Measurements from ENCODE around the gene NOXO1. TPM values are rescaled to one million over a fixed set of nuclear protein-coding genes. Genes with fewer than 3 reads are reported as not detected.
A peak's percentile ranks its signal among the peaks of the same experiment; 100 is the strongest.

The NOXO1 gene
- total and polyA plus RNA-seq, 9 of the 15 experiments (the other 6 are each of a cell fraction or from before 2014, with no cell fraction given), result not detected

DNA sequence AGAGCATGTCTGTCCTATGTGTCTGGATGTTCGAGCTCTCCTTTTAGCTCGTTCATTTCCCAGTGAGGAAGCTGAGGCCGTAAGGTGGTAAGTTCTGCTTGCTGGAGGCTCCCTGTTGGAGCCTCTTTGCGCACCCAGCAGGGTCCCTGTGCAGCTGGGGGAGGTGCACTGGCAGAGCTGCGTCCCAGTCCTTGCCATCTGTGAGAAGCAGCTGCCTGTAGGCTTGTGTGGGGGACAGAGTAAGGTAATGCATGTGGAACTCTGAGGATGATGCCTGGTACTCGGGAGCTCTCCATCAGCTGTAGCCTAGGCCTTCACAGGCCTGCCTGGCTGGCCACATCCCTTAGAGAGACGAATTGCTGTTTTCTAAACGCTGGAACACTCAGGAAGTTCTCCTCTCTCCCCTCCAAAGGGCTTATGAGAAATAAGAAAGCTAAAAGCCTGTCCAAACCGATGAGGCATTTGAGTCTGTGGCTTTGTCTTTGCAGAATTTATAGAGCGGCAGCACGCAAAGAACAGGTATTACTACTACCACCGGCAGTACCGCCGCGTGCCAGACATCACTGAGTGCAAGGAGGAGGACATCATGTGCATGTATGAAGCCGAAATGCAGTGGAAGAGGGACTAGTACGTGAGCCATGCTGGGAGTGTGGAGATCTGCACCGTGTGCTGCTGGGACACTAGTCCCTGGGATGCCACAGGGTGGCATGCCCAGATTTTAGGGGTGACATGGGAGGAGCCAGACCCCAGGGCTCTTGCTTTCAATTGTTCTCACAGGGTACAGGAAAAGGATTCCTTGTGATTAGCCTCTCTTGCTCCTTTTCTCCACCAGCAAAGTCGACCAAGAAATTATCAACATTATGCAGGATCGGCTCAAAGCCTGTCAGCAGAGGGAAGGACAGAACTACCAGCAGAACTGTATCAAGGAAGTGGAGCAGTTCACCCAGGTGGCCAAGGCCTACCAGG is 20.3 kb downstream of the NOXO1 start (continued):
- TF ChIP-seq, protein P1, sequence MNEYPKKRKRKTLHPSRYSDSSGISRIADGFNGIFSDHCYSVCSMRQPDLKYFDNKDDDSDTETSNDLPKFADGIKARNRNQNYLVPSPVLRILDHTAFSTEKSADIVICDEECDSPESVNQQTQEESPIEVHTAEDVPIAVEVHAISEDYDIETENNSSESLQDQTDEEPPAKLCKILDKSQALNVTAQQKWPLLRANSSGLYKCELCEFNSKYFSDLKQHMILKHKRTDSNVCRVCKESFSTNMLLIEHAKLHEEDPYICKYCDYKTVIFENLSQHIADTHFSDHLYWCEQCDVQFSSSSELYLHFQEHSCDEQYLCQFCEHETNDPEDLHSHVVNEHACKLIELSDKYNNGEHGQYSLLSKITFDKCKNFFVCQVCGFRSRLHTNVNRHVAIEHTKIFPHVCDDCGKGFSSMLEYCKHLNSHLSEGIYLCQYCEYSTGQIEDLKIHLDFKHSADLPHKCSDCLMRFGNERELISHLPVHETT (CRISPR knock-in tag; conservative IDR thresholded peaks at IDR 0.05 in 1 of 2, IDR thresholded peaks at IDR 0.05 in 1 of 2), result no peak
- TF ChIP-seq POLR2A (conservative IDR thresholded peaks at IDR 0.05) (peak; percentile 97), POLR2AphosphoS5 (IDR thresholded peaks at IDR 0.05; ENCODE audit: control insufficient read depth, insufficient read depth, low read depth, low read length) (peak; percentile 88), GATAD2A (IDR thresholded peaks at IDR 0.05) (no peak), NR4A1 (CRISPR knock-in tag; IDR thresholded peaks at IDR 0.05) (no peak), NR4A1 (tag; IDR thresholded peaks at IDR 0.05) (no peak), KLF10 (CRISPR knock-in tag; IDR thresholded peaks at IDR 0.05) (peak; percentile 84), CBX3 (IDR thresholded peaks at IDR 0.05; ENCODE audit: borderline replicate concordance in 1 of 2, low read length in 2 of 2) (peak in 1 of 2 experiments; percentile 0; a peak in 1 of 3 replicates), ZNF232 (CRISPR knock-in tag; IDR thresholded peaks at IDR 0.05) (0 out of 2 replicates have a peak, but pooled peaks have one; percentile 51), MAFF (IDR thresholded peaks at IDR 0.05; ENCODE audit: low read length) (no peak), ZNF551 (CRISPR knock-in tag; IDR thresholded peaks at IDR 0.05) (peak; percentile 83; the same call in 1 of the 2 replicates), ZNF121 (CRISPR knock-in tag; conservative IDR thresholded peaks at IDR 0.05) (no peak), NFYB (IDR thresholded peaks at IDR 0.05; ENCODE audit: extremely low read depth, insufficient read length) (no peak)
- TF ChIP-seq, protein P2, sequence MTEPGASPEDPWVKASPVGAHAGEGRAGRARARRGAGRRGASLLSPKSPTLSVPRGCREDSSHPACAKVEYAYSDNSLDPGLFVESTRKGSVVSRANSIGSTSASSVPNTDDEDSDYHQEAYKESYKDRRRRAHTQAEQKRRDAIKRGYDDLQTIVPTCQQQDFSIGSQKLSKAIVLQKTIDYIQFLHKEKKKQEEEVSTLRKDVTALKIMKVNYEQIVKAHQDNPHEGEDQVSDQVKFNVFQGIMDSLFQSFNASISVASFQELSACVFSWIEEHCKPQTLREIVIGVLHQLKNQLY (CRISPR knock-in tag; conservative IDR thresholded peaks at IDR 0.05), result 0 out of 4 replicates have a peak, but pooled peaks of 1 of the 2 experiments have one; percentile 6
- TF ChIP-seq, protein P3, sequence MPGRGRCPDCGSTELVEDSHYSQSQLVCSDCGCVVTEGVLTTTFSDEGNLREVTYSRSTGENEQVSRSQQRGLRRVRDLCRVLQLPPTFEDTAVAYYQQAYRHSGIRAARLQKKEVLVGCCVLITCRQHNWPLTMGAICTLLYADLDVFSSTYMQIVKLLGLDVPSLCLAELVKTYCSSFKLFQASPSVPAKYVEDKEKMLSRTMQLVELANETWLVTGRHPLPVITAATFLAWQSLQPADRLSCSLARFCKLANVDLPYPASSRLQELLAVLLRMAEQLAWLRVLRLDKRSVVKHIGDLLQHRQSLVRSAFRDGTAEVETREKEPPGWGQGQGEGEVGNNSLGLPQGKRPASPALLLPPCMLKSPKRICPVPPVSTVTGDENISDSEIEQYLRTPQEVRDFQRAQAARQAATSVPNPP (IDR thresholded peaks at IDR 0.05; ENCODE audit: borderline replicate concordance, insufficient read depth, insufficient read length), result no peak
- TF ChIP-seq, protein P4, sequence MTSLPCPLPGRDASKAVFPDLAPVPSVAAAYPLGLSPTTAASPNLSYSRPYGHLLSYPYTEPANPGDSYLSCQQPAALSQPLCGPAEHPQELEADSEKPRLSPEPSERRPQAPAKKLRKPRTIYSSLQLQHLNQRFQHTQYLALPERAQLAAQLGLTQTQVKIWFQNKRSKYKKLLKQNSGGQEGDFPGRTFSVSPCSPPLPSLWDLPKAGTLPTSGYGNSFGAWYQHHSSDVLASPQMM (CRISPR knock-in tag; IDR thresholded peaks at IDR 0.05), result peak; percentile 65; the same call in 1 of the 2 replicates
- TF ChIP-seq, protein P5, sequence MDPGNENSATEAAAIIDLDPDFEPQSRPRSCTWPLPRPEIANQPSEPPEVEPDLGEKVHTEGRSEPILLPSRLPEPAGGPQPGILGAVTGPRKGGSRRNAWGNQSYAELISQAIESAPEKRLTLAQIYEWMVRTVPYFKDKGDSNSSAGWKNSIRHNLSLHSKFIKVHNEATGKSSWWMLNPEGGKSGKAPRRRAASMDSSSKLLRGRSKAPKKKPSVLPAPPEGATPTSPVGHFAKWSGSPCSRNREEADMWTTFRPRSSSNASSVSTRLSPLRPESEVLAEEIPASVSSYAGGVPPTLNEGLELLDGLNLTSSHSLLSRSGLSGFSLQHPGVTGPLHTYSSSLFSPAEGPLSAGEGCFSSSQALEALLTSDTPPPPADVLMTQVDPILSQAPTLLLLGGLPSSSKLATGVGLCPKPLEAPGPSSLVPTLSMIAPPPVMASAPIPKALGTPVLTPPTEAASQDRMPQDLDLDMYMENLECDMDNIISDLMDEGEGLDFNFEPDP (CRISPR knock-in tag; IDR thresholded peaks at IDR 0.05), result 0 out of 2 replicates have a peak, but pooled peaks have one; percentile 54
- TF ChIP-seq, protein P6, sequence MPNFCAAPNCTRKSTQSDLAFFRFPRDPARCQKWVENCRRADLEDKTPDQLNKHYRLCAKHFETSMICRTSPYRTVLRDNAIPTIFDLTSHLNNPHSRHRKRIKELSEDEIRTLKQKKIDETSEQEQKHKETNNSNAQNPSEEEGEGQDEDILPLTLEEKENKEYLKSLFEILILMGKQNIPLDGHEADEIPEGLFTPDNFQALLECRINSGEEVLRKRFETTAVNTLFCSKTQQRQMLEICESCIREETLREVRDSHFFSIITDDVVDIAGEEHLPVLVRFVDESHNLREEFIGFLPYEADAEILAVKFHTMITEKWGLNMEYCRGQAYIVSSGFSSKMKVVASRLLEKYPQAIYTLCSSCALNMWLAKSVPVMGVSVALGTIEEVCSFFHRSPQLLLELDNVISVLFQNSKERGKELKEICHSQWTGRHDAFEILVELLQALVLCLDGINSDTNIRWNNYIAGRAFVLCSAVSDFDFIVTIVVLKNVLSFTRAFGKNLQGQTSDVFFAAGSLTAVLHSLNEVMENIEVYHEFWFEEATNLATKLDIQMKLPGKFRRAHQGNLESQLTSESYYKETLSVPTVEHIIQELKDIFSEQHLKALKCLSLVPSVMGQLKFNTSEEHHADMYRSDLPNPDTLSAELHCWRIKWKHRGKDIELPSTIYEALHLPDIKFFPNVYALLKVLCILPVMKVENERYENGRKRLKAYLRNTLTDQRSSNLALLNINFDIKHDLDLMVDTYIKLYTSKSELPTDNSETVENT (CRISPR knock-in tag; IDR thresholded peaks at IDR 0.05), result peak; percentile 81; the same call in 1 of the 2 replicates

Measured in K562 (cell line).